Measurements from ENCODE around the gene FAM3B. TPM values are rescaled to one million over a fixed set of nuclear protein-coding genes. Genes with fewer than 3 reads are reported as not detected.

Gene FAM3B
- total RNA-seq, 2 donors from 2014 or later, result 2.1 to 3.1 TPM

DNA sequence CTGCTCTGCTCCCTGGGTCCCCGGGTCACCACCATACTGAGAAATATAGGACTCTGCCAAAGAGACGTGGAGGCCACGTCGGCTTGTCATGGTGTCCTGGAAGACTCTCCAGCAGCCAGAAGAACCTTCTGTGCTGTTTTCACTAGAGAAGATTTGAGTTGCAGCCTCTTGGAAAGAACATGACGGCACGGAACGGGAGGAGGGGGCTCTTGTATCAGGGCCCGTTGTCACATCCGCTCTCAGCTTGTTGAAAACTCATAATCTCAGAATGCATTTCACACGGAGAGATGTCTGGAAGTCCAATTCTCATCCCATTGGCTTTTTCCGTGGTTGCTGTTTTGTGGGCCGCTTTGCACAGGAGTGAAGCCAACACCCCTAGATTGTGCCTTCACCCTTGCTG, 39.4 kb upstream of the FAM3B start:
- no peak overlapping the region for H3K4me3 Mint-ChIP-seq
- Histone ChIP-seq H3K4me3 (ENCODE audit: low read length) (no peak overlapping the region), H3K4me1 (ENCODE audit: control insufficient read depth, insufficient read depth, low read length) (no peaks in the 10 kb centered on the region), H3K27me3 (ENCODE audit: control insufficient read depth, insufficient read depth, low read length, poor library complexity, severe bottlenecking) (no peaks in the 10 kb centered on the region), H3K27ac (ENCODE audit: low read depth, low read length) (no peak overlapping the region), H3K36me3 (ENCODE audit: control insufficient read depth, insufficient read depth, low read length) (no peaks in the 10 kb centered on the region), H3K9ac (ENCODE audit: extremely low read depth, low read length, poor library complexity, severe bottlenecking) (no peak overlapping the region), H3K9me3 (ENCODE audit: control insufficient read depth, low read length) (peaks cover 17% of the 10 kb centered on the region)
- H3K27me3 Mint-ChIP-seq (ENCODE audit: insufficient read depth), result no peaks in the 10 kb centered on the region
- no peak overlapping the region for H3K27ac Mint-ChIP-seq
- H3K36me3 Mint-ChIP-seq (ENCODE audit: low read depth), result peaks cover 14% of the 10 kb centered on the region
- WGBS, 2 experiments (ENCODE audit: insufficient coverage in 1 of 2, insufficient read length in 1 of 2), result 86 to 89% methylated on average over 10 to 12 of the region's 12 CpGs
- H3K9me3 Mint-ChIP-seq, result peaks cover 27% of the 10 kb centered on the region
- TF ChIP-seq, protein P1, sequence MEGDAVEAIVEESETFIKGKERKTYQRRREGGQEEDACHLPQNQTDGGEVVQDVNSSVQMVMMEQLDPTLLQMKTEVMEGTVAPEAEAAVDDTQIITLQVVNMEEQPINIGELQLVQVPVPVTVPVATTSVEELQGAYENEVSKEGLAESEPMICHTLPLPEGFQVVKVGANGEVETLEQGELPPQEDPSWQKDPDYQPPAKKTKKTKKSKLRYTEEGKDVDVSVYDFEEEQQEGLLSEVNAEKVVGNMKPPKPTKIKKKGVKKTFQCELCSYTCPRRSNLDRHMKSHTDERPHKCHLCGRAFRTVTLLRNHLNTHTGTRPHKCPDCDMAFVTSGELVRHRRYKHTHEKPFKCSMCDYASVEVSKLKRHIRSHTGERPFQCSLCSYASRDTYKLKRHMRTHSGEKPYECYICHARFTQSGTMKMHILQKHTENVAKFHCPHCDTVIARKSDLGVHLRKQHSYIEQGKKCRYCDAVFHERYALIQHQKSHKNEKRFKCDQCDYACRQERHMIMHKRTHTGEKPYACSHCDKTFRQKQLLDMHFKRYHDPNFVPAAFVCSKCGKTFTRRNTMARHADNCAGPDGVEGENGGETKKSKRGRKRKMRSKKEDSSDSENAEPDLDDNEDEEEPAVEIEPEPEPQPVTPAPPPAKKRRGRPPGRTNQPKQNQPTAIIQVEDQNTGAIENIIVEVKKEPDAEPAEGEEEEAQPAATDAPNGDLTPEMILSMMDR (conservative IDR thresholded peaks at IDR 0.05), result no peak
- H3K4me1 Mint-ChIP-seq, result no peaks in the 10 kb centered on the region
- DNase-seq, result no peak

DNA sequence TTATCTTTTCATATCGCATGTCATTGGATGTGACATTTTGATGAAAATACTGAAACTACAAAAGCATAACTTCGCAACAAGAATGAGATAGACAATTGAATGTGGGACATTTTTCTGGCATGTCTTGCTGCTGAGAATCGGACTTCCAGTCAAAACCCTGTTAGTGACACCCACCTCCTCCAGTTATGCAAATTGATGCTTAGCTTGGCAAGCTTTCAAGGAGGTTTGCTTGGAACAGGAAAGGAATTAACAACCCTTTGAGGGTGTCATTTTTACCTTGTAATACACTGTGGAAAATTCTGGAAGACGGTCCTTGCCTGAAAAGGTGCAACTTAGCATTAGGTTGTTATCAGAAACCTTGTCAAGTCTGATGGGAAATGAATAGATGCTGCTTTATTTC, 38.8 kb upstream of the FAM3B start:
- Mint-ChIP-seq H3K4me3 (no peak overlapping the region), H3K36me3 (ENCODE audit: low read depth) (peaks cover 11% of the 10 kb centered on the region), H3K9me3 (peaks cover 20% of the 10 kb centered on the region), H3K4me1 (no peaks in the 10 kb centered on the region), H3K27ac (no peak overlapping the region), H3K27me3 (ENCODE audit: insufficient read depth) (no peaks in the 10 kb centered on the region)
- TF ChIP-seq, protein P1 (conservative IDR thresholded peaks at IDR 0.05), result no peak
- H3K4me3 ChIP-seq (ENCODE audit: low read length), result no peak overlapping the region
- no peak for DNase-seq
- H3K27me3 ChIP-seq (ENCODE audit: control insufficient read depth, insufficient read depth, low read length, poor library complexity, severe bottlenecking), result no peaks in the 10 kb centered on the region
- no peak overlapping the region for H3K9ac ChIP-seq (ENCODE audit: extremely low read depth, low read length, poor library complexity, severe bottlenecking)
- H3K27ac ChIP-seq (ENCODE audit: low read depth, low read length), result no peak overlapping the region
- no peaks in the 10 kb centered on the region for H3K4me1 ChIP-seq (ENCODE audit: control insufficient read depth, insufficient read depth, low read length)
- 84 to 87% methylated on average over 3 to 4 of the region's 4 CpGs for WGBS, 2 experiments (ENCODE audit: insufficient coverage in 1 of 2, insufficient read length in 1 of 2)
- H3K9me3 ChIP-seq (ENCODE audit: control insufficient read depth, low read length), result peaks cover 11% of the 10 kb centered on the region
- H3K36me3 ChIP-seq (ENCODE audit: control insufficient read depth, insufficient read depth, low read length), result no peaks in the 10 kb centered on the region

DNA sequence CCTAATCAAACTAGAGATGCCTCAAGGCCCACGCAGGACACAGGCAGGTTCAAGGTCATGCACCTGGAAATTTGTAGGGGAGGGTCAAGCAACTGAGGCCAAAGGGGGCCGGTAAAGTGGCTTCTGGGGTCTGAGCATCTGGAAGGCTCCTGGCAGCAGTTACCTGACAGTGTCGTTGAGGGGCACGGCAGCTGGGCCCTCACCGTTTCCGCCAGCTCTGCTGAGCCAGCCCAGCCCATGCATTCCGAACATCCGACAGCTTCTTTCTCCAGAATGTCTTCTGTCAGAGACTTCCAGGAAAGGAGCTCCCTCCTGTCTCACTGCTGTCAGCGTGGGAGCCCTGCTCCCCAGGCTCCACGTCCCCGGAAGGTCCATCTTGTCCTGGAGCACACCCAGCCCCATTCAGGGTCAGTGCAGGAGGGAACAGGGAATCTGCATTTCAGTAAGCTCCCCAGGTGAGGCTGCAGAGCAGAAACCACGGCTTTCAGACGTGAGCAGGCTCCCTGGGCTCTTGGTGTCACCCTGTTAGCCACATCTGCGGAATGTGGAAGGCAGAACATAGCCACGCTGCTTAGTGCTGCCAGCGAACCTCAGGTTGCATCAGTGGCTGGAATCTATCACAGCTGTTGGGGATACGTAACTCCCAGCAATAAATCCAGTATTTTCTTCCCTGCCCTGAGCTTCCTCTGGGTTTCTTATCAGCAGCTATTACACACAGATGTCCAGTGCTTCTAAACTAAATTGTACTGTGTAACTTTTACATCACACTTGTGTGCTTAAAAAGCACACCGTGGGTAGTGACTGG, 36.3 kb upstream of the FAM3B start:
- H3K36me3 Mint-ChIP-seq (ENCODE audit: low read depth), result peaks cover 7% of the 10 kb centered on the region
- no peak for DNase-seq
- H3K4me3 ChIP-seq (ENCODE audit: low read length), result no peak overlapping the region
- no peak overlapping the region for H3K27ac Mint-ChIP-seq
- H3K27ac ChIP-seq (ENCODE audit: low read depth, low read length), result no peak overlapping the region
- no peaks in the 10 kb centered on the region for H3K9me3 Mint-ChIP-seq
- no peaks in the 10 kb centered on the region for H3K27me3 Mint-ChIP-seq (ENCODE audit: insufficient read depth)
- H3K9me3 ChIP-seq (ENCODE audit: control insufficient read depth, low read length), result no peaks in the 10 kb centered on the region
- H3K36me3 ChIP-seq (ENCODE audit: control insufficient read depth, insufficient read depth, low read length), result no peaks in the 10 kb centered on the region
- H3K4me1 Mint-ChIP-seq, result no peaks in the 10 kb centered on the region
- WGBS, 2 experiments (ENCODE audit: insufficient coverage in 1 of 2, insufficient read length in 1 of 2), result 92 to 96% methylated on average over 15 to 18 of the region's 18 CpGs
- TF ChIP-seq, protein P1 (conservative IDR thresholded peaks at IDR 0.05), result no peak
- H3K9ac ChIP-seq (ENCODE audit: extremely low read depth, low read length, poor library complexity, severe bottlenecking), result no peak overlapping the region
- no peaks in the 10 kb centered on the region for H3K4me1 ChIP-seq (ENCODE audit: control insufficient read depth, insufficient read depth, low read length)
- no peak overlapping the region for H3K4me3 Mint-ChIP-seq
- no peaks in the 10 kb centered on the region for H3K27me3 ChIP-seq (ENCODE audit: control insufficient read depth, insufficient read depth, low read length, poor library complexity, severe bottlenecking)
